ENCODE results near the gene ANKFN1.

The ANKFN1 gene, protein sequence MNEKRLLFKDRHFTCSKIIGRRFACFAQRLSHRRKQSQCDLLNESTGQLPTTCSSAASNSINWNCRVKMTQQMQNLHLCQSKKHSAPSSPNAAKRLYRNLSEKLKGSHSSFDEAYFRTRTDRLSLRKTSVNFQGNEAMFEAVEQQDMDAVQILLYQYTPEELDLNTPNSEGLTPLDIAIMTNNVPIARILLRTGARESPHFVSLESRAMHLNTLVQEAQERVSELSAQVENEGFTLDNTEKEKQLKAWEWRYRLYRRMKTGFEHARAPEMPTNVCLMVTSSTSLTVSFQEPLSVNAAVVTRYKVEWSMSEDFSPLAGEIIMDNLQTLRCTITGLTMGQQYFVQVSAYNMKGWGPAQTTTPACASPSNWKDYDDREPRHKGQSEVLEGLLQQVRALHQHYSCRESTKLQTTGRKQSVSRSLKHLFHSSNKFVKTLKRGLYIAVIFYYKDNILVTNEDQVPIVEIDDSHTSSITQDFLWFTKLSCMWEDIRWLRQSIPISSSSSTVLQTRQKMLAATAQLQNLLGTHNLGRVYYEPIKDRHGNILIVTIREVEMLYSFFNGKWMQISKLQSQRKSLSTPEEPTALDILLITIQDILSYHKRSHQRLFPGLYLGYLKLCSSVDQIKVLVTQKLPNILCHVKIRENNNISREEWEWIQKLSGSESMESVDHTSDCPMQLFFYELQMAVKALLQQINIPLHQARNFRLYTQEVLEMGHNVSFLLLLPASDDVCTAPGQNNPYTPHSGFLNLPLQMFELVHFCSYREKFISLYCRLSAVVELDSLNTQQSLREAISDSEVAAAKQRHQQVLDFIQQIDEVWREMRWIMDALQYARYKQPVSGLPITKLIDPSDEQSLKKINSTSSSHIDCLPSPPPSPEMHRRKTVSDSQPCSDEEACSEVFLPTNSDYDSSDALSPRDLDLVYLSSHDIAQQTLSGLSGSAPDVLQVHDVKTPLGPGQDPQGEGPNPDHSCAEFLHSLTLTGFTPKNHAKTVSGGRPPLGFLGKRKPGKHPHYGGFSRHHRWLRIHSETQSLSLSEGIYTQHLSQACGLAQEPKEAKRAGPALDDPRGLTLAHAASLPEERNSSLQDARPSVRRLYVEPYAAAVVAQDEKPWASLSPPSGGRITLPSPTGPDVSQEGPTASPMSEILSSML

DNA sequence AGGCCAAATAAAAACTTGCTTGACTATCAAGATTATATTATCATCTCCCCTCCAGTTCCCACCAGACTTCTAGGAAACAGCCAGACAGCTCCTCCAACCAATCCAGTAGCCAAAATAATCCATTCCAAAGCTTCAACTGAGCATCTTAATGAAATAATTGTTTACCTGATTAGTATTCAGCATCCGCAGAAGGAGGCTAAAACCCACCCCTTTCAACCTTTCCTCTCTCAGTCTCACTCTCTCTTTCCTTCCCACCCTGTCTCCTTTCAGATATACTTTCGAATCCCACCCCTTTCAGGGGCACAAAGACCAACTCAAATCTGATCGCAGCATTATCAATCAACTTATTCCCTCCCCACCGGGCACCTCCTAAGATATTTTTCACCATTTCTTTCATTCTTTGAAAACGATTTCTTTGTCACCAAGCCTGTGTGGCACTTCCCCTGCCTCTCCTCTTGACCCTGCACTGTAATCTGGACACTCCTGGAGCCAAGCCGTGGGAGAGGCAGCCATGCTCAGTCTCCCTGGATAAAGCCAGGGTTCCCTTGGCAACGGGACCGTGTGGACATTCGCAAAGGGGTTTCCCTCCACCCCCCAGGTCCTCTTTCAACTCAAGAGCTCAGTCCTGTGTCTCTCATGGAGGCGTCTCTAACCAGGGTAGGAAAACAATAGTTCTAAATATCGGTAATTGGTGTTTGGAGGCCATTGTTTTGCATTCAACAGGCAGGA lies at the start of gene ANKFN1:
TSS of gene ANKFN1 (plus strand) at position 602 of the 729 bp plus-strand sequence. CDS start 59,193 bp downstream, outside the sequence.
- no peaks in the 10 kb centered on the region for H3K9me3 ChIP-seq (ENCODE audit: severe bottlenecking)
- no peaks in the 10 kb centered on the region for H3K36me3 ChIP-seq (ENCODE audit: low read depth)
- no peaks in the 10 kb centered on the region for H3K4me1 ChIP-seq (ENCODE audit: insufficient read depth, poor library complexity, severe bottlenecking)
- TF ChIP-seq, protein P1, sequence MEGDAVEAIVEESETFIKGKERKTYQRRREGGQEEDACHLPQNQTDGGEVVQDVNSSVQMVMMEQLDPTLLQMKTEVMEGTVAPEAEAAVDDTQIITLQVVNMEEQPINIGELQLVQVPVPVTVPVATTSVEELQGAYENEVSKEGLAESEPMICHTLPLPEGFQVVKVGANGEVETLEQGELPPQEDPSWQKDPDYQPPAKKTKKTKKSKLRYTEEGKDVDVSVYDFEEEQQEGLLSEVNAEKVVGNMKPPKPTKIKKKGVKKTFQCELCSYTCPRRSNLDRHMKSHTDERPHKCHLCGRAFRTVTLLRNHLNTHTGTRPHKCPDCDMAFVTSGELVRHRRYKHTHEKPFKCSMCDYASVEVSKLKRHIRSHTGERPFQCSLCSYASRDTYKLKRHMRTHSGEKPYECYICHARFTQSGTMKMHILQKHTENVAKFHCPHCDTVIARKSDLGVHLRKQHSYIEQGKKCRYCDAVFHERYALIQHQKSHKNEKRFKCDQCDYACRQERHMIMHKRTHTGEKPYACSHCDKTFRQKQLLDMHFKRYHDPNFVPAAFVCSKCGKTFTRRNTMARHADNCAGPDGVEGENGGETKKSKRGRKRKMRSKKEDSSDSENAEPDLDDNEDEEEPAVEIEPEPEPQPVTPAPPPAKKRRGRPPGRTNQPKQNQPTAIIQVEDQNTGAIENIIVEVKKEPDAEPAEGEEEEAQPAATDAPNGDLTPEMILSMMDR (IDR thresholded peaks at IDR 0.05; ENCODE audit: poor library complexity, severe bottlenecking) = no peak
- no peak for DNase-seq (ENCODE audit: low spot score)
- H3K4me3 ChIP-seq (ENCODE audit: severe bottlenecking) = no peak within 1 kb of the TSS
- H3K27me3 ChIP-seq (ENCODE audit: insufficient read depth, poor library complexity, severe bottlenecking) = no peaks in the 10 kb centered on the region
- no peak within 1 kb of the TSS for H3K27ac ChIP-seq (ENCODE audit: poor library complexity, severe bottlenecking)
- ATAC-seq (ENCODE audit: low read depth) = no peak

DNA sequence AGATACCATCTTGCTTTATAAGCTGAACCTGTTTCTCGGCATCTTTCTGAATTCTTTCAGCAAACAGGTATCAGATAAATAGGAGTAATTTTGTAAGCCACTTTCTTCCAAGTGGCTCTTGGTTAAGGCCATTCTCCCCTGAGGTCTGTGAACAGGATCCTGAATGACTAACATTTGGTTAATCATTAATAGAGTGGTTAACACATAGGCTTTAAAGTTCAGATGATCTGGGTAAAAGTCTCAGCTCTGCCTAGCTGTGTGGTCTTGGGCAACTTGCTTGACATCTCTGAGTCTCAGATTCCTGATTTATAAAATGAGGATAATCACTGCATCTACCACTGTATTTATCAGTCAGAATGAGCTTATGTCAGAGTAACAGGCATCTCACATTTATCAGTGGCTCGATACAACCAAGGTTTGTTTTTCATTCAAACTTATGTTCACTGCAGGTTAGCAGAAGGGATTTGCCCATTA lies 44.4 kb upstream of the ANKFN1 start:
- Histone ChIP-seq H3K36me3 (ENCODE audit: low read depth) (no peaks in the 10 kb centered on the region), H3K27ac (ENCODE audit: poor library complexity, severe bottlenecking) (no peak overlapping the region), H3K4me3 (ENCODE audit: severe bottlenecking) (no peak overlapping the region), H3K4me1 (ENCODE audit: insufficient read depth, poor library complexity, severe bottlenecking) (no peaks in the 10 kb centered on the region), H3K9me3 (ENCODE audit: severe bottlenecking) (no peaks in the 10 kb centered on the region), H3K27me3 (ENCODE audit: insufficient read depth, poor library complexity, severe bottlenecking) (no peaks in the 10 kb centered on the region)
- TF ChIP-seq, protein P1 (IDR thresholded peaks at IDR 0.05; ENCODE audit: poor library complexity, severe bottlenecking) = no peak
- no peak for ATAC-seq (ENCODE audit: low read depth)
- DNase-seq (ENCODE audit: low spot score) = no peak

DNA sequence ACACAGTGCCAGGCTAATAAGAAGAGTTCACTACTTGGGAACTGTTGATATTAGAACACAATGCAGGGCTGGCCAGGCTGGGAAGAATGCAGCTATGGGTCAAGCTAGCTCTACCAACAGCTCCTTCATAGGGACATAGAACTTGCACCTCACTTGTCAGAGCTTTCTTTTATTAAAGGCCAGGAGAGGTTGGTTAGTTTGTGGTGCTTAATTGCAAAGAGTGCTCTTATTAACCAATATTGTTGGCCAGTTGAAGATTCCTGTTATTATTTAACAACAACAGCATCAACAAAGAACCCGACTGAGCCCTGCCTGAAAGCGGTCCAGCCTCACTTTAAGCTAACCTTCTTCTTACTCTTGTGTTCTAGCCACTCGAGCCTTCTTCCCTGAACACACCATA lies 43.4 kb upstream of the ANKFN1 start:
- no peak for ATAC-seq (ENCODE audit: low read depth)

DNA sequence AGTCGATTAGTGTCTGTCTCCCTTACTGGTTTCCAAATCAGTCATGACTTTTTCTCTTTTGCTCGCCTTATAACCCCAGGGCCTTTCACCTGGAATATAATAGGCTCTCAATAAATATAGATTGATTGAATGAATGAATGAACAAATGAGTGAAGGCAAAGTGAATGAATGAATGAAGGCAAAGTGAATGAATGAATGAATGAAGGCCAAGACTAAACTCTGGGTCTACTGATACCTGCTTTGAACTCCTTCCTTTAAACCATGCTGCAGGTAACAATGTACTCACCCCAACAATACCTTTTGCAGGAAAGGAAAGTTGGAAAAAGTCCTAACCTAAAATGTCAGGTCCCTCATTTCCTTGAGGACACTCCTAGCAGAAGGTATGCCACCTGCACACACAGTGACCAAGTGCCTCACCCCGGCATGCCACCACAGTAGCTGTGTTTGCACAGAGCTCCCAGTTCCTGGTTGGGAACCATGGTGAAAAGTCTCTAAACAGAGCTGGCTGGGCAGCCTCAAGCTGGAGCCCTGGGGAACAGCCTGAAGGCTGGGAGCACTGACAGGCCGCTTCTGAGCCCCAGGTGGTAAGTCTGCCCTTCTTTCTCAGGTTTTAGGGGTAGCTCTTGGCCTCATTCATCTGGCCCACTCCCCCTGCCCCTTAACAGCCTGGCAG lies 42.7 kb upstream of the ANKFN1 start:
- ATAC-seq (ENCODE audit: low read depth) (no peak; the same call in 2 of the 3 replicates), DNase-seq (ENCODE audit: low spot score) (no peak)
- TF ChIP-seq, protein P1 (IDR thresholded peaks at IDR 0.05; ENCODE audit: poor library complexity, severe bottlenecking) = no peak
- Histone ChIP-seq H3K4me3 (ENCODE audit: severe bottlenecking) (no peak overlapping the region), H3K27me3 (ENCODE audit: insufficient read depth, poor library complexity, severe bottlenecking) (no peaks in the 10 kb centered on the region), H3K27ac (ENCODE audit: poor library complexity, severe bottlenecking) (no peak overlapping the region), H3K4me1 (ENCODE audit: insufficient read depth, poor library complexity, severe bottlenecking) (no peaks in the 10 kb centered on the region), H3K9me3 (ENCODE audit: severe bottlenecking) (no peaks in the 10 kb centered on the region), H3K36me3 (ENCODE audit: low read depth) (no peaks in the 10 kb centered on the region)

More for the DNA sequence above, 43.4 kb upstream of the ANKFN1 start:
- TF ChIP-seq, protein P1 (IDR thresholded peaks at IDR 0.05; ENCODE audit: poor library complexity, severe bottlenecking) = no peak
- no peak for DNase-seq (ENCODE audit: low spot score)
- Histone ChIP-seq H3K36me3 (ENCODE audit: low read depth) (no peaks in the 10 kb centered on the region), H3K27ac (ENCODE audit: poor library complexity, severe bottlenecking) (no peak overlapping the region), H3K4me3 (ENCODE audit: severe bottlenecking) (no peak overlapping the region), H3K9me3 (ENCODE audit: severe bottlenecking) (no peaks in the 10 kb centered on the region), H3K27me3 (ENCODE audit: insufficient read depth, poor library complexity, severe bottlenecking) (no peaks in the 10 kb centered on the region), H3K4me1 (ENCODE audit: insufficient read depth, poor library complexity, severe bottlenecking) (no peaks in the 10 kb centered on the region)
